ENCODE data around the gene TST. TPM values are rescaled to one million over a fixed set of nuclear protein-coding genes. Genes with fewer than 3 reads are reported as not detected.
A peak's percentile ranks its signal among the peaks of the same experiment; 100 is the strongest.

TST gene
- total RNA-seq, 1 donor from 2014 or later: 48.1 TPM

DNA sequence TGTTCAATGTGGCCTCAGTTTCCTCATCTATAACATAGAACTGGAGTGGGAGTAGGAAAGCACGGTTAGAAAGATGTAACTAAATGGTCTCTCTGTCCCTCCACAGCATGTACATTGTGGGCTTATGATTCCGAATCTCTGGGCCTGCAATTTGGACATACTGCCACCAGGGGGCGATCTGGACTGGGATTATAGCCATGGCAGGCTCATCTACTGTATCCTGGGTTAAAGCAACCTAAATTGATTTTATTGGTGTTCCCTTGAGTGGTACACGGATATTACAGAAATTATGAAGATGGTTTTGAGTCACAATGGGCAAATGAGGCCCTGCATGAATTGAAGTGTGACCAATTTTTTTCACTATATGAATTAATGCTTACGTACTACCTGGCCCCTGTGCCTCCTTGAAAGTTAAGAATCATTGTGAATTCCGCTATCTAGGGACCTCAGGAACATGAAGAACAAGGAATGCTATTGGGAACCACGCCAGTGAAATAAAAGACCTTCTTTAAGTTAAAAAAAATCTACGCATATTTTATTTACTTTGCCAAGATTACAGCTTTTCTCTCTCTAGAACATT is 32.9 kb downstream of the TST start:
- H3K4me1 ChIP-seq: no peaks in the 10 kb centered on the region
- TF ChIP-seq CTCF (IDR thresholded peaks at IDR 0.05): peak; percentile 54
- intact Hi-C loops (cut with DNase I): loop anchor here (10.0 kb wide), 1 partner anchor 202 kb away; no protein-coding TSS in a partner anchor
- no peak overlapping the region for H3K4me3 ChIP-seq
- H3K9me3 ChIP-seq: peaks cover 13% of the 10 kb centered on the region
- DNase-seq (no peak), ATAC-seq (no peak)
- H3K27ac ChIP-seq: no peak overlapping the region
- peaks cover 17% of the 10 kb centered on the region for H3K27me3 ChIP-seq
- H3K36me3 ChIP-seq: no peaks in the 10 kb centered on the region

DNA sequence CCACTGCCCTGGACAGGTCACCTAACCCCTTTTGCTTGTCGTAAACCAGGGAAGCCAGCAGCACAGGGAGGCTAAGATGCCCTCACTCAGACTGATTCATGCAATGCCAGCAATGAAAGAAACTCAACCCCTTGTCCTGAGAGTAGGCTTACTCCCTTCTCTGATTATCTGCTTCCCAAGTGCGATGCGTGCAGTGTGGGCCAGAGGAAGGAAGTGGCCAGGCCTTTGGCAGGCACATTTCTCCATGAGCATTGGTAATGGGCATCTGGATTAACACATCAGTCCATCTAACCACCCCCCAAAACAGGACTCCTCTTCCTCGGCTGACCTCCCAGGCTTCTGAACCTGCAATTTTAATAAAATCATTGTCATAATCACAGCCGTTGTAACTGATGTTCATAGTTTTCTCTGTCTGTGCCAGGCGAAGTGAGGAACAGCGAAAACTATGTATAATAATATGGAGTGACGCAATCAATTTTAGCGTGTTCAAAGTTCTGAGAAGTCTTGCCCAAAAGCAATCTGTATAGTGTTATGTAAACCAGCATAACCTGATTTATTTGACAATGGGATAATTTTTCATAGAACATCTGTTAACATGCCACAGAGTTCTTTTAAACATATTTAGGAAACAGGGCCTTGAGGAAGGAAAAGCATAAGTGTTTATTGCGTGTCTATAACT is 33.9 kb downstream of the TST start:
- no peaks in the 10 kb centered on the region for H3K36me3 ChIP-seq
- H3K9me3 ChIP-seq: peaks cover 13% of the 10 kb centered on the region
- ATAC-seq (no peak), DNase-seq (no peak)
- no peaks in the 10 kb centered on the region for H3K4me1 ChIP-seq
- no peak overlapping the region for H3K27ac ChIP-seq
- H3K27me3 ChIP-seq: peaks cover 8% of the 10 kb centered on the region
- intact Hi-C loops (cut with DNase I): loop anchor here (10.0 kb wide), 1 partner anchor 201 kb away; no protein-coding TSS in a partner anchor
- no peak overlapping the region for H3K4me3 ChIP-seq
- TF ChIP-seq CTCF (IDR thresholded peaks at IDR 0.05): no peak

- DNase-seq: no peak
- Histone ChIP-seq H3K9me3 (peaks cover 13% of the 10 kb centered on the region), H3K4me3 (no peak overlapping the region), H3K36me3 (no peaks in the 10 kb centered on the region), H3K4me1 (no peaks in the 10 kb centered on the region), H3K27me3 (no peaks in the 10 kb centered on the region), H3K27ac (no peak overlapping the region)
- intact Hi-C loops (cut with DNase I): loop anchor here (10.0 kb wide), 1 partner anchor 197 kb away; no protein-coding TSS in a partner anchor
- TF ChIP-seq CTCF (IDR thresholded peaks at IDR 0.05): no peak
- ATAC-seq: no peak
These were observed 37.1 kb downstream of the TST start for GRCh38 chr22:36982136-36982535.

- H3K27me3 ChIP-seq: no peaks in the 10 kb centered on the region
- ATAC-seq (no peak), DNase-seq (no peak)
- no peaks in the 10 kb centered on the region for H3K4me1 ChIP-seq
- no peak overlapping the region for H3K4me3 ChIP-seq
- peaks cover 11% of the 10 kb centered on the region for H3K9me3 ChIP-seq
- no peaks in the 10 kb centered on the region for H3K36me3 ChIP-seq
- intact Hi-C loops (cut with DNase I): loop anchor here (10.0 kb wide), 1 partner anchor 197 kb away; no protein-coding TSS in a partner anchor
- no peak overlapping the region for H3K27ac ChIP-seq
- no peak for TF ChIP-seq CTCF (IDR thresholded peaks at IDR 0.05)
These were observed 37.9 kb downstream of the TST start for GRCh38 chr22:36981247-36981775.

DNA sequence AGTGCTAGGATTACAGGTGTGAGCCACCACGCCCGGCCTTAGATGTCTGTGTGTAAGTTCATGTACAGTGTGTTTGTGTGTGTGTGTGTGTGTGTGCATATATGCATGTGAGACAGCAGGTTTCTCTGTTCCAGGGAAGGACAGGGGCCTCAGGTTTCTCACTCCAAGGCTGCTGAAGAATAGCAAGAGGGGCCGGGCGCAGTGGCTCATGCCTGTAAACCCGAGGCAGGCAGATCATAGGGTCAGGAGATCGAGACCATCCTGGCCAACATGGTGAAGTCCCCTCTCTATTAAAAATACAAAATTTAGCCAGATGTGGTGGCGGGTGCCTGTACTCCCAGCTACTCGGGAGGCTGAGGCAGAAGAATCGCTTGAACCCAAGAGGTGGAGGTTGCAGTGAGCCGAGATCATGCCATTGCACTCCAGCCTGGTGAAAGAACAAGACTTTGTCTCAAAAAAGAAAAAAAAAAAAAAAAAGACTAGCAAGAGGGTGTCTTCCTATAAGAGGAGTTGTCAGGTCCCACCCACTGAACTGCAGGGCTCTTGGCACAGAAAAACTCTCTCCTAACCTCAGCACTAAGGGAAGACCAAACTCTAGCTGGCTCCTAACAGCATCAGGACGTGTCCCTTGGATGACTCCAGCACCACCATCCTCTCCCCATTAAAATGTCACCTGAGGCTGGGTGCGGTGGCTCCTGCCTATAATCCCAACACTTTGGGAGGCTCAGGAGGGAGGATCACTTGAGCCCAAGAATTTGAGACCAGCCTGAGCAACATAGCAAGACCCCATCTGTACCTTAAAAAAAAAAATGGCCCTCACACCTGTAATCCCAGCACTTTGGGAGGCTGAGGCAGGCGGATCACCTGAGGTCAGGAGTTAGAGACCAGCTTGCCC is 40.0 kb downstream of the TST start:
- Histone ChIP-seq H3K9me3 (no peaks in the 10 kb centered on the region), H3K4me3 (no peak overlapping the region), H3K27ac (no peak overlapping the region), H3K36me3 (no peaks in the 10 kb centered on the region), H3K27me3 (no peaks in the 10 kb centered on the region), H3K4me1 (no peaks in the 10 kb centered on the region)
- no peak for TF ChIP-seq CTCF (IDR thresholded peaks at IDR 0.05)
- intact Hi-C loops (cut with DNase I): no loop called here
- ATAC-seq (no peak), DNase-seq (no peak)
